ENCODE results near the gene PRKG1. TPM values are rescaled to one million over a fixed set of nuclear protein-coding genes. Genes with fewer than 3 reads are reported as not detected.

The PRKG1 gene
- total RNA-seq, 1 donor from 2014 or later, result 17.9 TPM

DNA sequence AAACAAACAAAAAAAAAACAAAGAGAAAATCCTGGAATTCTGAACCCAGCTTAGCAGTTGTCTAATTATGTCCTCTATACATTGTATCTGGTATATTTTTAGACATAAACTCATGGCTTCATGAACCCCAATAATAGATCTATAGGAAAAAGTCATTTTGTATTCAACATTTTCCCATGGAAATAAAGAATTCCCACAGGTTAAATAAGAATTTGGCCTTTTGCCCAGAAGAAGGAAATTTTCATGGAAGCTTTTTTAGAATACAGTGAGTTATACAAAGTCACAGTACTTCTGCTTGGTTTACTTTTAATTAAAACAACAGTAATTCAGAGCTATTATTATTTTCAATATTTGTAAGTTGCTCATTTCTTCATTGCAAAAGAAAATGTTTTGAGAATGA lies 2.1 kb upstream of the PRKG1 start:
- no peaks in the 10 kb centered on the region for H3K36me3 ChIP-seq
- H3K27me3 ChIP-seq, result no peaks in the 10 kb centered on the region
- peaks cover 7% of the 10 kb centered on the region for H3K4me1 ChIP-seq
- TF ChIP-seq POLR2AphosphoS5 (IDR thresholded peaks at IDR 0.05; ENCODE audit: insufficient read depth in 1 of 2, low read depth in 1 of 2), result no peak
- TF ChIP-seq POLR2A (IDR thresholded peaks at IDR 0.05), result no peak
- no peak overlapping the region for H3K27ac ChIP-seq
- no peak overlapping the region for H3K4me3 ChIP-seq
- DNase-seq (ENCODE audit: extremely low spot score in 2 of 2), result no peak
- intact Hi-C loops (cut with DNase I), result no loop called here
- no peaks in the 10 kb centered on the region for H3K9me3 ChIP-seq

GRCh38 chr10:51072921-51073434 lies 1.3 kb upstream of the PRKG1 start:
- no peak for DNase-seq (ENCODE audit: extremely low spot score in 2 of 2)
- peak overlapping the region; percentile 91 for H3K27ac ChIP-seq
- no peaks in the 10 kb centered on the region for H3K36me3 ChIP-seq
- TF ChIP-seq, protein P1, sequence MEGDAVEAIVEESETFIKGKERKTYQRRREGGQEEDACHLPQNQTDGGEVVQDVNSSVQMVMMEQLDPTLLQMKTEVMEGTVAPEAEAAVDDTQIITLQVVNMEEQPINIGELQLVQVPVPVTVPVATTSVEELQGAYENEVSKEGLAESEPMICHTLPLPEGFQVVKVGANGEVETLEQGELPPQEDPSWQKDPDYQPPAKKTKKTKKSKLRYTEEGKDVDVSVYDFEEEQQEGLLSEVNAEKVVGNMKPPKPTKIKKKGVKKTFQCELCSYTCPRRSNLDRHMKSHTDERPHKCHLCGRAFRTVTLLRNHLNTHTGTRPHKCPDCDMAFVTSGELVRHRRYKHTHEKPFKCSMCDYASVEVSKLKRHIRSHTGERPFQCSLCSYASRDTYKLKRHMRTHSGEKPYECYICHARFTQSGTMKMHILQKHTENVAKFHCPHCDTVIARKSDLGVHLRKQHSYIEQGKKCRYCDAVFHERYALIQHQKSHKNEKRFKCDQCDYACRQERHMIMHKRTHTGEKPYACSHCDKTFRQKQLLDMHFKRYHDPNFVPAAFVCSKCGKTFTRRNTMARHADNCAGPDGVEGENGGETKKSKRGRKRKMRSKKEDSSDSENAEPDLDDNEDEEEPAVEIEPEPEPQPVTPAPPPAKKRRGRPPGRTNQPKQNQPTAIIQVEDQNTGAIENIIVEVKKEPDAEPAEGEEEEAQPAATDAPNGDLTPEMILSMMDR (IDR thresholded peaks at IDR 0.05), result no peak
- no peak for TF ChIP-seq POLR2AphosphoS5 (IDR thresholded peaks at IDR 0.05; ENCODE audit: insufficient read depth in 1 of 2, low read depth in 1 of 2)
- no peaks in the 10 kb centered on the region for H3K9me3 ChIP-seq
- intact Hi-C loops (cut with DNase I), result no loop called here
- no peaks in the 10 kb centered on the region for H3K27me3 ChIP-seq
- H3K4me1 ChIP-seq, result peaks cover 7% of the 10 kb centered on the region
- H3K4me3 ChIP-seq, result peak overlapping the region; percentile 60 to 76

DNA sequence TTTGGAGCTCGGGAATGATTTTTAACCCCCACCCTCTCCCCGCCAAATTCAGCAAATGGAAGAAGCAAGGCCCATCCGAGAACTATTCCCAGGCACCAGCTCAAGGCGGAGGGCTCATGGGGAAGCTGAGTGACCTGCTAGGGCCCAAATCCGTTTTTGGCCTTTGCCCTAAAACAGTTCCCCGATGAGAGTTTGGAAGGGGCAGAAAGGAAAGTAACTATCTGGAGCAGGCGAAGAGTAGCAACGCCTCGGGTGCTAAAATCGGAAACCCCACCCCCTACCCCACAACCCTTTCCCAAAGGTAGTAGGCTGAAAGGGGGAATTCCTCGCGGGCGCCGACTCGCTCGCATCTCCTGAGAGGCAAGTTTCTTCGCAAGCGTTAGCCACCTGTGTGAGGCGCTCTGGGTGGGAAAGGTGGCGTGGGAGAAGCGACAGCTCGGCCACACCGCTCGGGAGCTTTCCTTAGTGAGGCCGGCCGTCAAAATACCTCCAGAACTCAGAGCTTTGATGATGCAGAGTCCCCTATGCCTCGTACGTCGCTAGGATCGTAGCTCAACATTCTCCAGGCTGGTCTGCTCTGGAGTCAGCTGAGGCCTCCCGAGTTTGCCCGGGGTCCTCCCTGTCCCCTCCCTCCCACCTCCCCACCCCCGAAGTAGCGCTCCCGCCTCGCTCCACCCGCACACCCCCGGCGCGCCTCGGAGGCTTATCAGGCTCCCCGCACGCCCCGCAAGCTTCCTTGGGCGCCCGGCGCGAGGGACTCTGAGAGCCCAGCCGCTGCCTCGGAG lies 642 bp upstream of the PRKG1 start:
- DNase-seq (ENCODE audit: extremely low spot score in 2 of 2), result no peak
- peaks cover 7% of the 10 kb centered on the region for H3K4me1 ChIP-seq
- peak overlapping the region; percentile 91 for H3K27ac ChIP-seq
- H3K36me3 ChIP-seq, result no peaks in the 10 kb centered on the region
- peak overlapping the region; percentile 60 to 76 for H3K4me3 ChIP-seq
- no peaks in the 10 kb centered on the region for H3K27me3 ChIP-seq
- TF ChIP-seq, protein P1 (IDR thresholded peaks at IDR 0.05), result no peak
- TF ChIP-seq POLR2A (IDR thresholded peaks at IDR 0.05), result no peak
- TF ChIP-seq POLR2AphosphoS5 (IDR thresholded peaks at IDR 0.05; ENCODE audit: insufficient read depth in 1 of 2, low read depth in 1 of 2), result no peak
- intact Hi-C loops (cut with DNase I), result no loop called here
- no peaks in the 10 kb centered on the region for H3K9me3 ChIP-seq

GRCh38 chr10:51075043-51075872 lies 971 bp downstream of the PRKG1 start:
- Histone ChIP-seq H3K4me3 (peak overlapping the region; percentile 60 to 76), H3K36me3 (no peaks in the 10 kb centered on the region), H3K27ac (peak overlapping the region; percentile 91), H3K4me1 (peaks cover 11% of the 10 kb centered on the region), H3K9me3 (no peaks in the 10 kb centered on the region), H3K27me3 (no peaks in the 10 kb centered on the region)
- intact Hi-C loops (cut with DNase I), result no loop called here
- DNase-seq (ENCODE audit: extremely low spot score in 2 of 2), result no peak
- TF ChIP-seq POLR2A (IDR thresholded peaks at IDR 0.05) (no peak), POLR2AphosphoS5 (IDR thresholded peaks at IDR 0.05; ENCODE audit: insufficient read depth in 1 of 2, low read depth in 1 of 2) (no peak)
- TF ChIP-seq, protein P1 (IDR thresholded peaks at IDR 0.05), result no peak

DNA sequence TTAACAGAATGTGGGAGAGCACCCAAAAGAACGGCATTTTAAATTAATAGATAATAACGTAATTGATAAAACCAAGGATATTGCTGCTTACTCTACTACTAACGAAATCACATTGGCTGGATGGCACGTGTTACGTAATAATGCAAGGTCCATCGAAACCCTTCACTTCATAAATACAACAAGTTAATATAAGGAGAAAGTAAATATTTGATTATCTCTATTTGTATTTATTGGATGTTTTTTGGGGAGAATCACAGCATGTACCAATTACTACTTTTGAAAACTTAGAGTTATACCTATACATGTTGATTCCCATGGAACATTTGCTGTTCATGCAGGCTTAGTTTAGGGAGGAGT lies 1.6 kb downstream of the PRKG1 start:
- Histone ChIP-seq H3K27me3 (no peaks in the 10 kb centered on the region), H3K9me3 (no peaks in the 10 kb centered on the region), H3K4me3 (peak overlapping the region; percentile 60 to 76), H3K4me1 (peaks cover 15% of the 10 kb centered on the region), H3K36me3 (no peaks in the 10 kb centered on the region), H3K27ac (peak overlapping the region; percentile 30)
- intact Hi-C loops (cut with DNase I), result no loop called here
- TF ChIP-seq POLR2A (IDR thresholded peaks at IDR 0.05), result no peak
- TF ChIP-seq, protein P1 (IDR thresholded peaks at IDR 0.05), result no peak
- TF ChIP-seq POLR2AphosphoS5 (IDR thresholded peaks at IDR 0.05; ENCODE audit: insufficient read depth in 1 of 2, low read depth in 1 of 2), result no peak
- DNase-seq (ENCODE audit: extremely low spot score in 2 of 2), result no peak
